ENCODE results near the gene B3GALT5.
"Not testable (repeated sequence)": the region's sequence is repeated elsewhere in the genome, so short reads cannot be mapped to it uniquely, and the experiment has no call there.

B3GALT5 gene

DNA sequence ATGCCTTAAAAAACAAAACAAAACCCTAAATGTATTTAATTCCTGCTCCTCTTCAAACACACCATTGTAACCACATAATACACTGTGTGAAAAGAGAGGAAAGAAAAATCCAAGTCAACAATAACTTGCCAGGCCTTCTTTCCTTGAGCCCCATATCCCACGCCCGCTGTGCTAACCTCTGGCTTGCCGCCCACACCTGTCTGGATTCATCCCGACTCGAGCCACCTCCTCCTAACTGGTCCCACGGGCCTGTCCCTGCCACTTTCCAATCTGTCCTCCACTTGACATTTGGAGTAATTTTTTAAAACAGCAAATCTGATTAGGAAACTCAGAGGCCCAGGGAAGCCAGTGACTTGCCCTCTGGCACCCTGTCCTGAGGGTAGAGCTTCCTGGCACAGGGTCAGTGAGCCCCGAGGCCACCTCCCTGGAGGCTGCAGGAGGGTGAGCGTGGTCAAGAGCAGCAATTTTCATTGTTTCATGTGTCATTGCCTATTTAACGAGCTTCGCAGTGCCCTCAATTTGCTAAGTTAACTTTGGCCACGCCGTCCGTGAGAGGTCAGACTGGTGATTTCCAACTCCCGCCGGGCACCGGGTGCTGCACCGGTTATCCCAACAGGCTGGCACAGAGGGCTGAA lies 54.1 kb downstream of the B3GALT5 start:
- no peak for DNase-seq (ENCODE audit: low read depth in 2 of 2)

DNA sequence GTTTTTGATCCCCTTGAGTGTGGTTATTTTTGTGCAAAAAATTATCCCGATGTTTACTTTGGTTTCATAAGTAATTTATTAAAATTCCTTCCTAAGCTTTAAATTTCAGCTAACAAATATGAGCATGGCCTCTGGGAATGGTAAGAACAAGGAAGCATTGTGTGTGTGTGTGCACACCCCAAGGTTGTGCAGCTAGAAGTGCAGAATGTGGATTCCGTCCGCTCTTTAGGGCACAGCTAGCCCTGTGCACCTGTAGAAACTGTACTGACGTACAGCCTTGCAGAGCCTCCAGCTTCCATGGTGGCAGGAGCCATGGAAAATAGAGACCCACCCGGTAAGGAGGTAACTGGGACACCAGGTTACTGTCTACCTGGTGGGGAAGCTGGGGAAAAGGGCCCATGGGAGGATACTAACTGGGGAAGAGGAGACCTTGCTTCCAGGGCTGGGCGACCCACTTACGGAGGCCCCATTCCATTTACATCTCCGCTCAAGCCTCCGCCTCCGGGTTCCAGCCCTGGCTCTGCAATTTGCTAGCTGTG lies 54.7 kb downstream of the B3GALT5 start:
- DNase-seq (ENCODE audit: low read depth in 2 of 2): no peak

- no peak for DNase-seq (ENCODE audit: low read depth in 2 of 2)
Measured at GRCh38 chr21:39668369-39668768, 55.6 kb downstream of the B3GALT5 start.

- DNase-seq (ENCODE audit: low read depth in 2 of 2): no peak
Measured at GRCh38 chr21:39669485-39669884, 56.7 kb downstream of the B3GALT5 start.

DNA sequence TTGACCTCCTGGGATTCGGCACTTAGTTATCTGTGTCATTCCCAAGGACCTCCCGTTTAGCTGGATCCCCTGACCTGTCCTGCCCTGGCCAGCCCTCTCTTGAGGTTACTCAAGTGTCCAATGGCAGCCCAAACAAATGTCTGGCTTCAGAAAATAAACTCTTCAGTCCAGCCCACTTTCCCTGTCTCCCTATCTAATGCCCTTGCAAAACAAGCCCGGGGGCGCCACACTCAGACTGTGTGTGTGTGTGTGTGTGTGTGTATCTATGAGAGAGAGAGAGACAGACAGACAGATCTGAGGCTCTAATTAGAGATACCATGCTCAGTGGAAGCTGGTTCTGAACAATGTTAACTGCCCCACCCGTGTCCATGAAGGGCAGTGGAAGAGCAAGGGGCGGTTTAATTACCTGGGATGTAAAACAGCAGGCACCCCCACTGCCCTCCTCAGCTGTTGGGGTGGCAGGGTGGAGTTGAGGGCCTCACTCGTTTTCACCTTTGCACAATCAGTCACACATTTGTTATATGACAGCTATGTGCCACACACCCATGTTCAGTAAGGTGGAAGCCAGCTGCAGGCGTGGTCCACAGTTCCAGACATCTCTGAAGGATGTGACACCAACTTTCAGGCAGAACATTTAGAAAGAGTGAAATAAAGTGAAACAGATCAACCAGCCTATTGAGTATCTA lies 57.4 kb downstream of the B3GALT5 start:
- DNase-seq (ENCODE audit: low read depth in 2 of 2): no peak

- no peak for DNase-seq (ENCODE audit: low read depth in 2 of 2)
Measured at GRCh38 chr21:39670701-39671100, 58.0 kb downstream of the B3GALT5 start.

DNA sequence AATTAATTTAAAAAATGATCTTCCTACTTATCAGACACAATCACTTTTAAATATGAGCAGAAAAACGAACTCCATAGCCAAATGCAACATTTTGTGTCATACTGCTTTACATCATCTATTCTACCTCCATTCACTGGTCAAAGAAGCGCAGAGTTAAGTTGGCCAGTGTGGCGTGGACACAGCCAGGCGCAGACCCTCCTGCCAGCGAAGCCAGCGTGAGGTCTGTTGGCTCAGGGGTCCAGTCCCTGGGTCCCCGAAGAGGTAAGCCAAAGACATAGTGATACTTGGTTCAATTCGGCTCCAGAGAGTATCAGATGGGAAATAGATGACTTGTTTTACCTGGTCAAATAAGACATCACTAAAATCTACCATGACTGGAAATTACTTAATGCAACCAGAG lies 59.2 kb downstream of the B3GALT5 start:
- no peak for DNase-seq (ENCODE audit: low read depth in 2 of 2)

- no peak for DNase-seq (ENCODE audit: low read depth in 2 of 2)
Measured at GRCh38 chr21:39673163-39673562, 60.4 kb downstream of the B3GALT5 start.

- DNase-seq (ENCODE audit: low read depth in 2 of 2): no peak
Measured at GRCh38 chr21:39673736-39674135, 61.0 kb downstream of the B3GALT5 start.

DNA sequence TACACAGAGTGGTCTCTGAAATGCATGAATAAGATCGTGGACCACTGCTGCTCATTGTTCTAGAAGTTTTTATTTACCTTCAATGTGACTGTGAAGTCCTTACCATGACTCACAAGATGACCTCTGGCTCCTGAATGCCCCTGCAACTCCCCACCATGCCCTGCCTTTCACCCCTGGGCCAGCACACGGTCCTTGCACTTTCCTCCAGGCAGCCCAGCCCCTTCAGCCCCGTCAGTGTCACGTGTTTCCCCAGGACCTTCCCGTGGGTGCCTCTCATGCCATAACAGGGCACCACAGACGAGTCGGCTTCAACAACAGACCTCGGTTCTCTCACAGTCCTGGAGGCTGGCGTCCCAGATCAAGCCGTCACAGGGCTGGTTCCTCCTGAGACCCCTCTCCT lies 62.1 kb downstream of the B3GALT5 start:
- no peak for DNase-seq (ENCODE audit: low read depth in 2 of 2)

DNA sequence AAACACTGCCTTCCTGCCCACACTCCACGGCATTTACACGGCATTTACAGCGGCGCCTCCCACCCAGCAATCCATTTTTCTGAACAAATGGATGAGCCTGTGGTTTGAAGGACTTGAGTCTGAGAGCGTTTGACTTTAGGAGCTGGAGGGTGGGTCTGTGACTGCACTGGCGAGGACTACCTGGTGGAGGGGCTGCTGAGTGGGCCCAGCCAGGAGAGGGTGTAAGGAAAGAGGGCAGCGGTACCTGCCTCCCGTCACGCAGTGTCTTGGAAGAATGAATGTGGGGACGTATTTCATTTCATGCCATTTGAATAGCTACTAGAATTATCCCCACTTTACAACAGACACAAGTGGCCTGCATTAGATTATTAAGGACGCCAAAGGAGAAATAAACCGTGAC lies 62.9 kb downstream of the B3GALT5 start:
- DNase-seq (ENCODE audit: low read depth in 2 of 2): no peak

DNA sequence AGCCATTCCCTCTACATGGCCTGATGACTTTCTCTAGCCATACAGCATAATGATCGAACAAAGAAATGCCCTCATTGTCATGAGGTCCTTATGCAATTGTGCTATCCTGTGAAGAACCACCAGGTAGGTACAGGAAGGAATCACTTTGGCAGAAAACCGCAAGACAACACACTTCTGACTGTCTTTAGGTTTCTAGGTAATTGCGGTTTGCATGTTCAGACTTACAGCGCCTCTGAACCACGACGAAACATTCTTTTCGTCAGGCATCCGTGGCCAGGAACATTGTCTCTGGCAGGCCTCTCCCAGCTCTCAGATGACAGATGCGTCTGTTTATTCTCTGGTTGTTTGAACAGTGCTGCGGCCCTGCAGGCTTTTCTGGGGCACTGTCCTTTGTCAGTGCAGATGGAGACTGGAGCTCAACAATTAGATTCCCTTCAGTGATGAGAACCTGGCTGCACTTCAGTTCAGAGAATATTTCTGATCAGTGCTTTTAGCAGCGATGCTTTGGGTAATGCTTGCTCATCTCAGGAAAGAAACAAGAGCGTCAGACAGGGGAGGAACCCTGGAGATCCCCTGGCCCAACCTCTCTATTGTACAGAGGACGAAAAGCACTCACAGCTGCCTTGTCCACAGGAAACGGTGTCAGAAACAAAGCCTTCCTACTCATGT lies 63.4 kb downstream of the B3GALT5 start:
- DNase-seq (ENCODE audit: low read depth in 2 of 2): no peak

- DNase-seq (ENCODE audit: low read depth in 2 of 2): no peak
Measured at GRCh38 chr21:39680216-39680615, 67.5 kb downstream of the B3GALT5 start.

DNA sequence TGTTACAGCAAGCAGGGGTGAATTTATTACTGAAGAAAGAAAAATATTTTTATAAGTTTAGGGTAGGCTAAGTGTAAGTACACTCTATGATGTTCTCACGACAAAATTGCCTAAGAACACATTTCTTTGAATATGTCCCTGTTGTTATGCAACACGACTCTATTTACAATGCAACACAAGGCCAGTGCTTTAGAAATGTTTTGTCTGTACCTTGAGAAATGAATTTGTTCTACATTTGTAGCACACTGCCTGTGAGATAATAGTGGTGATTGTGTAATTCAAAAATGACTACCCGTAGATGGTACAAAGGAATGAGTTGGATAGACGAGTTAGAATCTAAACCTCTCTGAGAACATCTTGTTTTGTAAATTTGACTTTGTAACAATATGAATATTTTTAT lies 68.5 kb downstream of the B3GALT5 start:
- DNase-seq (ENCODE audit: low read depth in 2 of 2): no peak

- DNase-seq (ENCODE audit: low read depth in 2 of 2): no peak
Measured at GRCh38 chr21:39681845-39682244, 69.1 kb downstream of the B3GALT5 start.

DNA sequence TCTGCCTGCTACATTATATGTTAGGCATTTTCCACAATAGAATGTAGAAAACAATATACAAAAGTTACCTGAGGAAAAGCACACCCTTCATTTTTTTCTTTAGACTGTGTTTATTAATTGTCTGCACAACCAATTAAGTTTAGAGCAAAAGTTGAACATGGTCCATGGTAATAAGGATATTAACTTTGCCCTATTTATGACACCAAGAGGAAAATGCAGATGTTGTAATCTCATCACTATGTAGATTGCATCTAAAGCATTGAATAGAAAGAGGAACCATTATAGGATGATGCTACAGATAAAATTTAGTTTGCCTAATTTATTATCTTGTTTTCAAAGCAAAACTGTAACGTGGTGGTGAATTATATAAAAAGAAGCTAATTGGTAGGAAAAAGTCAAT lies 72.5 kb downstream of the B3GALT5 start:
- DNase-seq (ENCODE audit: low read depth in 2 of 2): no peak

DNA sequence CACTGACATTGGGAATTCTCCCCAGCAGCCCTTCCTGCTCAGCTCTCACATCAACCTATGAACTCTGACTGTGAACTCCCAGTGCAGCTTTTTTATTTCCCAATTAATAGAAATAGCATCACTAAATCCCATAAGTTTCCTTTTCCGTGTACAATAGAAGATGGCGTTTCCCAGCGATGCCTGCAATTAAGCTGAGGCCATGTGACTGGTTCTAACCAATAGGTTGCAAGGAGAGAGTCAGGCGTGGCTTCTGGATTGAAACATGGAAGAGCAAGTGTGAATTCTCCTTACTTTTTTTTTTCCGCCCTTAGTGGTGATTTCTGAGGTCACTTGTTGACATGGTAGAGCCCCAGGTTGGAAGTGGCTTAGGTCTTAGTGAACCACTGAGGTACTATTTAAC lies 73.3 kb downstream of the B3GALT5 start:
- no peak for DNase-seq (ENCODE audit: low read depth in 2 of 2)

GRCh38 chr21:39686646-39687468 lies 74.1 kb downstream of the B3GALT5 start:
- no peak for DNase-seq (ENCODE audit: low read depth in 2 of 2)

GRCh38 chr21:39688010-39688409 lies 75.3 kb downstream of the B3GALT5 start:
- no peak for DNase-seq (ENCODE audit: low read depth in 2 of 2)

DNA sequence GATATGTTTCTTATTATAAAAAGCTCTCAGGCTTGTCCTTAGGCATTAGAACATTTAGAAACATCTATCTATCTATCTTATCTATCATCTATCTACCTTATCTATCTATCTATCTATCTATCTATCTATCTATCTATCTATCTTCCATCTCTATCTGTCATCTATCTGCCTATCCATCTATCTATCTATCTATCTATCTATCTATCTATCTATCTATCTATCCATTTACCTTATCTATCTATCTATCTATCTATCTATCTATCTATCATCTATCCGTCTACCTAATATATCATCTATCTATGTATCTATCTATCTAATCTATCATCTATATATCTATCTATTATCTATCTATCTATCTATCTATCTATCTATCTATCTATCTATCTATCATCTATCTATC lies 77.1 kb downstream of the B3GALT5 start:
- DNase-seq (ENCODE audit: low read depth in 2 of 2): not testable (repeated sequence)

DNA sequence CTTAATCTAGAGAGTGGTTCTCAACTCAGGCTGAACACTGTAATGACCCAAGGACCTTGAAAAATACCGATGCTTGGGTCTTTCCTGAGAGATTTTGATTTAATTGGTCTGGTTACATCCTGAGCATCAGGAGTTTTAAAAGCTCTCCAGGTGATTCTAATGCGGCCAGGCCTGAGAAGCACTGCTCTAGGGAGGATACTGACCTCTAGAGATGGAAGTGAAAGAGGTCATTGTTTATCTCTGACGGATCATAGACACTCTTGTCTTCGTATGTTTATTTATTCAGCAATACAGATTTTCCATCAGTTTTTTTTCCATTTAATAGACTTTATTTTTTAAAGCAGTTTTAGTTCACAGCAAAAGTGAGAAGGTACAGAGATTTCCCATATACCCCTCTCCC lies 77.7 kb downstream of the B3GALT5 start:
- DNase-seq (ENCODE audit: low read depth in 2 of 2): no peak

DNA sequence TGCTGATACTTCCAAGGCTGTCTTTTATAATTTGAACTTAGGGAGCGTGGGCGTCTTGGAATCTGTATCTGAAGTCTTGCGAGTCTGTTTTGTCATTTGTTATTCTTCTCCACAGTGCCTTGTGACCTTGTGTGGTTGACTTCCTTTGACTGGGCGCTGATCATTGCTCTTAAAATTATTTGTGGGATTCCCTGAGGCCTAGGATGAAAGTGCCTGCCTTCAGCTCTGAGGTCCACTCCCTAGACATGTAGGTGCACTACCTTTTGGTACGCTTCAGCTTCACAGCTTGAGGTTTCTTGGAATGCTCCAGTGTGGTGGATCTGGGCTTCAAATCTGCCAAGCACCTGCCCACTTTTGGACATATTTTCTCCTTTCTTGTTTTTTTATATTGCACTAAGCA lies 82.0 kb downstream of the B3GALT5 start:
- no peak for DNase-seq (ENCODE audit: low read depth in 2 of 2)
